ENCODE measurements around the gene MSL3B.
"Not testable (repeated sequence)": the region's sequence is repeated elsewhere in the genome, so short reads cannot be mapped to it uniquely, and the experiment has no call there.

MSL3B gene

DNA sequence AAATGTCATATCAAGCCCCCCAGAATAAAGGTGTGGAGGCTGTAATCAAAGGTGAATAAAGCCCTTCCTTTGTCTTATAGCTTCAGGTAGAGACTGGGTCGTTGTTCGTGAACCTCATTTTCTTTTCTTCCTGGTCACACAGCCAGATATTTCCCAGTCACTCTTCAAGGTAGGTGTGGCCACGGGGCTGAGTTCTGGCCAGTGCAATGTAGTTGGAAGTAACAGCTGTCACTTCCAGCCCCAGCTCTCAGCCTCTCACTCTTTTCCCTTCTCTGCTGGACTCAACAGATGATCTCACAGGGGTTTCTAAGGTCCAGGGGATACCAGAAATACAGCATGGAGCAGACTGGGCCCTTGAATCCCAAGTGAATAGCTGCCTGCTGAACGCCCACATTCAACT is 33.2 kb upstream of the MSL3B start:
- TF ChIP-seq, protein P1, sequence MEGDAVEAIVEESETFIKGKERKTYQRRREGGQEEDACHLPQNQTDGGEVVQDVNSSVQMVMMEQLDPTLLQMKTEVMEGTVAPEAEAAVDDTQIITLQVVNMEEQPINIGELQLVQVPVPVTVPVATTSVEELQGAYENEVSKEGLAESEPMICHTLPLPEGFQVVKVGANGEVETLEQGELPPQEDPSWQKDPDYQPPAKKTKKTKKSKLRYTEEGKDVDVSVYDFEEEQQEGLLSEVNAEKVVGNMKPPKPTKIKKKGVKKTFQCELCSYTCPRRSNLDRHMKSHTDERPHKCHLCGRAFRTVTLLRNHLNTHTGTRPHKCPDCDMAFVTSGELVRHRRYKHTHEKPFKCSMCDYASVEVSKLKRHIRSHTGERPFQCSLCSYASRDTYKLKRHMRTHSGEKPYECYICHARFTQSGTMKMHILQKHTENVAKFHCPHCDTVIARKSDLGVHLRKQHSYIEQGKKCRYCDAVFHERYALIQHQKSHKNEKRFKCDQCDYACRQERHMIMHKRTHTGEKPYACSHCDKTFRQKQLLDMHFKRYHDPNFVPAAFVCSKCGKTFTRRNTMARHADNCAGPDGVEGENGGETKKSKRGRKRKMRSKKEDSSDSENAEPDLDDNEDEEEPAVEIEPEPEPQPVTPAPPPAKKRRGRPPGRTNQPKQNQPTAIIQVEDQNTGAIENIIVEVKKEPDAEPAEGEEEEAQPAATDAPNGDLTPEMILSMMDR (IDR thresholded peaks at IDR 0.05): no peak
- no peak for DNase-seq (ENCODE audit: low spot score)
- ATAC-seq (ENCODE audit: low FRiP score): no peak

DNA sequence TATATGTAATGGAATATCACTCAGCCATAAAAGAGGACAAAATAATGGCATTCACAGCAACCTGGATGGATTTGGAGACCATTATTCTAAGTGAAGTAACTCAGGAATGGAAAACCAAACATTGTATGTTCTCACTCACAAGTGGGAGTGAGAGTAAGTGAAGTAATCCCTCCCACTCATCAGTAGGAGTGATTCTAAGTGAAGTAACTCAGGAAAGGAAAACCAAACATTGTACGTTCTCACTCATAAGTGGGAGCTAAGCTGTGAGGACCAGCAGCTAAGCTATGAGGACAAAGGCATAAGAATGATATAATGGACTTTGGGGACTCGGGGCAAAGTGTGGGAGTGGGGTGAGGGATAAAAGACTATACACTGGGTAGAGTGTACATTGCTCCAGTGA is 28.1 kb upstream of the MSL3B start:
- DNase-seq (ENCODE audit: low spot score); ATAC-seq (ENCODE audit: low FRiP score): not testable (repeated sequence)

DNA sequence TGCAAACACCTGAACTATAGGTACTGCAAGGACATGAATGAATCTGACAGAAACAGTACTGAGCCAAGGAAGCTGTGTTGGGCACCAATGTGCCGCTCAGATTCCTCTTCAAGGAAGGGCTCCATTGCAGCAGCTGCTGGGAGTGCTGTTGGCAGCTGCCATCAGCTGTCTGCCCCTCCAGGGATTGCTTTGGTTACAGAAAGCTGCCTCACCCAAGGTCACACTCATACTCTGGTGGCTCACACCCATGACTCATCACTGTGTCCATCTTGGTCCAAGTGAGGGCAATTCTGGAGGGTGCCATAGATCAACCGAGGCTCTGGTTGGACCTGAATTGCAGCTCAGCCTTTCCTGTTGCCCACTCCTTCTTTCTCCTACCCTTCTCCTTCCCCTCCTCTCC is 24.6 kb upstream of the MSL3B start:
- TF ChIP-seq, protein P1 (IDR thresholded peaks at IDR 0.05): no peak
- DNase-seq (ENCODE audit: low spot score) (no peak), ATAC-seq (ENCODE audit: low FRiP score) (no peak)

DNA sequence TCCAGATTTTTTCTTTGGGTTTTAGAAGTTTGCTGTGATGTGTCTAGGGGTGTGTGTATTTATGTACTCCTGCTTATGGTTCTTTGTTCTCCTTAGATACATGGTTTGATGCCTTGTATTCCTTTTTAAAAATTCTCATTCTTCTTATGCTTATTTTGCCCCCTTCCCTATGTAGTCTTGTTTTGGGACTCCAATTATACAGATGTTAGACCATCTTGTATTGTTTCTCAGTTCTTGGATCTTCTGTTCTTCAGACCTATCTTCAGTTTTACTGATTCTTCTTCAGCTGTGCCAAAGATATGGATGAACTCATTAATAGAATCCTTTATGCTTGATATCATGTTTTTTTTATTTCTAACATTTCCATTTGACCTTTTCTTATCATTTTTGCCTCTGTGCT is 14.2 kb upstream of the MSL3B start:
- DNase-seq (ENCODE audit: low spot score): no peak
- TF ChIP-seq, protein P1 (IDR thresholded peaks at IDR 0.05): no peak
- no peak for ATAC-seq (ENCODE audit: low FRiP score)

DNA sequence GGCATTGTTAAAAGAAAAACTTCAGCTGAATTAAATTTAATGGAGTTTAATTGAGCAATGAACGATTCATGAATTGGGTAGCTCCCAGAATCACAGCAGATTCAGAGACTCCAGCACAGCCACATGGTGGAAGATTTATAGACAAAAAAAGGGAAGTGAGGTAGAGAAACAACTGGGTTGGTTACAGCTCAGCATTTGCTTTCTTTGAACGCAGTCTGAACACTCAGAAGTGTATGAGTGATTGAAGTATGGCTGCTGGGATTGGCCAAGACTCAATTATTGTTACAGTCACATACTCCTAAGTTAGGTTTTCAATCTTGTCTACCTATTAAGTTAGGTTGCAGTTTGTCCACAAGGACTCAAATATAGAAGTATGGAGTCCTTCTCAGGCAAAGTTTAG is 3.9 kb upstream of the MSL3B start:
- DNase-seq (ENCODE audit: low spot score); ATAC-seq (ENCODE audit: low FRiP score): not testable (repeated sequence)

DNA sequence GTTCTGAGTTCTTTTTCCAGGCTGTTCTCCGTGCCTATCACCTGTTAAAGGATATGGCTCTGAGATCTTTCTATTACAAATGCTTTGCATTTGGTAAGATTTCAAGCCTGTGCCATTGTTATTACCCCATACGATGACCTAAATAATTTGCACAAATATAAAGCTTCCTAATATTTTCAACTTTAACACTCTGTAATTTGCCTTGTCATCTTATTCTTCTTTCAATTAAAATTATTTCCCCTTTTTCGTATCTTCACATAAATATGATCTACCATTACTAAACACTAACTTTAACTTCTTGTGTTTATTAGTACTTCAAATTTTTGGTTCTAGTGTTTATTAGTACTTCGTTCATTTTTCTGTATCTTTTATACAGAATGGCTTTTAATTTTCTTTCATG is 3.2 kb upstream of the MSL3B start:
- TF ChIP-seq, protein P1 (IDR thresholded peaks at IDR 0.05): no peak
- DNase-seq (ENCODE audit: low spot score) (no peak), ATAC-seq (ENCODE audit: low FRiP score) (no peak)

DNA sequence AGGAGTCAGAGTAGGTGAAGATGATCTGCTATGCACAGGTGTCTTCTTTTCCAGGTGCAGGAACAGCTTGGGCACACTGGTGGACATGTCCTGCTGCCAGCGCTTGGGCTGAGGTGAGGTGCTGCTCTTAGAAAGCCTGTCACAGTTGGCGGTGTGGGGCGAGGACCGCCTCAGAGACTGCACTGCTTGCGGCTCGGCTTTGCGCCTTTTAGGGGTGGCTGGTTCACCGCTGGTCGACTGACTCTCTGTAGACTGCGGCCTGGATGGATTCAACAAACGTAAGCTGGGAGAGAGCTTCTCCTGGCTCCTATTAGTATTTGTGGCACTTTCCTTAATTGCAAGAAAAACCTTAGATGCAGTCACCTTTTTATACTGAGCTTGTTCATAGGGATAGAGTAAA is 1.7 kb downstream of the MSL3B start:
- TF ChIP-seq, protein P1 (IDR thresholded peaks at IDR 0.05): no peak
- DNase-seq (ENCODE audit: low spot score) (no peak), ATAC-seq (ENCODE audit: low FRiP score) (no peak)

DNA sequence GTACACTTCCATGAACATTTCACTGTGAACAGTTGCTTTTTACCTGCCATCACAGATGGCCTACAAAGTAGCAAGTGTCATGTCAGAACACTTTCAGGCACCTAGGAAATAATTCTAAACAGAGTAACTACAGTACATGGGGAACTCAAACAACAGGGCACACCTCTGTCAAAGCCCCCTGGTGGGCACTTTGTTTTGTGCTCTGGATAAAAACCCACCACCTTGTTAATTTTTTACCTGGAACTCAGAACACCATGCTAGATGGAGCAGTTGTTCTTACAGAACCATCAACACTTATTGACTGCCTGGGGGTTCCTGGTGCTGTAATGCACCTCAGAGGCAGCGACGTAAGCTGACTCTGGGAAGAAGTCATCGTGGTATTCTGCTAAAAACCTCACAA is 2.3 kb downstream of the MSL3B start:
- TF ChIP-seq, protein P1 (IDR thresholded peaks at IDR 0.05): no peak
- ATAC-seq (ENCODE audit: low FRiP score) (no peak), DNase-seq (ENCODE audit: low spot score) (no peak)

Data from omental fat pad (tissue), 3 donors.